ENCODE data around the gene LMNA.

LMNA gene

GRCh38 chr1:156081180-156081916, 33.2 kb upstream of the LMNA start:
- H3K4me2 ChIP-seq (ENCODE audit: low read depth, low read length, poor library complexity, severe bottlenecking) = peak overlapping the region; percentile 99
- no peaks in the 10 kb centered on the region for H3K9me3 ChIP-seq (ENCODE audit: insufficient read depth, low read depth, low read length)
- H3K9ac ChIP-seq (ENCODE audit: low read depth, low read length, poor library complexity, severe bottlenecking) = peak overlapping the region; percentile 88
- peaks cover 13% of the 10 kb centered on the region; the same call in 1 of the 2 replicates for H3K36me3 ChIP-seq (ENCODE audit: insufficient read depth, low read length)
- peaks cover 31% of the 10 kb centered on the region for H4K20me1 ChIP-seq (ENCODE audit: insufficient read depth, low read length, poor library complexity, severe bottlenecking)
- TF ChIP-seq CTCF (conservative IDR thresholded peaks at IDR 0.05; ENCODE audit: low read length) (no peak), EZH2phosphoT487 (IDR thresholded peaks at IDR 0.05; ENCODE audit: borderline replicate concordance) (no peak)
- no peaks in the 10 kb centered on the region for H3K27me3 ChIP-seq (ENCODE audit: insufficient read depth, low read length, poor library complexity, severe bottlenecking)
- no peaks in the 10 kb centered on the region for H3K9me2 ChIP-seq (replicated peaks; ENCODE audit: low read depth, low read length)
- no peaks in the 10 kb centered on the region for H3F3A ChIP-seq (ENCODE audit: low read depth)
- H3K4me3 ChIP-seq (ENCODE audit: low read length, poor library complexity, severe bottlenecking) = peak overlapping the region; percentile 94
- peaks cover 52% of the 10 kb centered on the region for H3K79me2 ChIP-seq (ENCODE audit: insufficient read depth, low read length)
- H3K4me1 ChIP-seq (ENCODE audit: insufficient read depth, low read length, poor library complexity, severe bottlenecking) = peaks cover 35% of the 10 kb centered on the region
- peak overlapping the region; percentile 94; the same call in 1 of the 2 replicates for H2AFZ ChIP-seq (ENCODE audit: low read length)

- H3K9me3 ChIP-seq (ENCODE audit: insufficient read depth, low read depth, low read length) = no peaks in the 10 kb centered on the region
- H4K20me1 ChIP-seq (ENCODE audit: insufficient read depth, low read length, poor library complexity, severe bottlenecking) = peaks cover 30% of the 10 kb centered on the region
- H3K4me1 ChIP-seq (ENCODE audit: insufficient read depth, low read length, poor library complexity, severe bottlenecking) = peaks cover 35% of the 10 kb centered on the region
These were observed 32.6 kb upstream of the LMNA start for GRCh38 chr1:156081917-156082308.

GRCh38 chr1:156082309-156083091, 32.0 kb upstream of the LMNA start, which contains the start of gene MEX3A:
MEX3A (minus strand) TSS chr1:156082465; CDS start chr1:156081998, 467 bp downstream.
- peaks cover 35% of the 10 kb centered on the region for H3K4me1 ChIP-seq (ENCODE audit: insufficient read depth, low read length, poor library complexity, severe bottlenecking)
- peak within 1 kb of the TSS; percentile 94 for H3K4me3 ChIP-seq (ENCODE audit: low read length, poor library complexity, severe bottlenecking)
- H3K9me2 ChIP-seq (replicated peaks; ENCODE audit: low read depth, low read length) = no peaks in the 10 kb centered on the region
- peak within 1 kb of the TSS; percentile 88 for H3K9ac ChIP-seq (ENCODE audit: low read depth, low read length, poor library complexity, severe bottlenecking)
- H4K20me1 ChIP-seq (ENCODE audit: insufficient read depth, low read length, poor library complexity, severe bottlenecking) = peaks cover 28% of the 10 kb centered on the region
- H3K36me3 ChIP-seq (ENCODE audit: insufficient read depth, low read length) = peaks cover 2% of the 10 kb centered on the region; the same call in 1 of the 2 replicates
- no peaks in the 10 kb centered on the region for H3F3A ChIP-seq (ENCODE audit: low read depth)
- H3K4me2 ChIP-seq (ENCODE audit: low read depth, low read length, poor library complexity, severe bottlenecking) = peak within 1 kb of the TSS; percentile 99
- no peaks in the 10 kb centered on the region for H3K27me3 ChIP-seq (ENCODE audit: insufficient read depth, low read length, poor library complexity, severe bottlenecking)
- H3K79me2 ChIP-seq (ENCODE audit: insufficient read depth, low read length) = peaks cover 46% of the 10 kb centered on the region
- peak within 1 kb of the TSS; percentile 94 for H2AFZ ChIP-seq (ENCODE audit: low read length)
- H3K9me3 ChIP-seq (ENCODE audit: insufficient read depth, low read depth, low read length) = no peaks in the 10 kb centered on the region
- TF ChIP-seq CTCF (conservative IDR thresholded peaks at IDR 0.05; ENCODE audit: low read length) = no peak
- no peak for TF ChIP-seq EZH2phosphoT487 (IDR thresholded peaks at IDR 0.05; ENCODE audit: borderline replicate concordance)

More at GRCh38 chr1:156081917-156082308, 32.6 kb upstream of the LMNA start:
- no peaks in the 10 kb centered on the region for H3K27me3 ChIP-seq (ENCODE audit: insufficient read depth, low read length, poor library complexity, severe bottlenecking)
- H3F3A ChIP-seq (ENCODE audit: low read depth) = no peaks in the 10 kb centered on the region
- no peaks in the 10 kb centered on the region for H3K9me2 ChIP-seq (replicated peaks; ENCODE audit: low read depth, low read length)
- peak overlapping the region; percentile 94 for H2AFZ ChIP-seq (ENCODE audit: low read length)
- peak overlapping the region; percentile 94 for H3K4me2 ChIP-seq (ENCODE audit: low read depth, low read length, poor library complexity, severe bottlenecking)
- H3K79me2 ChIP-seq (ENCODE audit: insufficient read depth, low read length) = peaks cover 49% of the 10 kb centered on the region
- TF ChIP-seq EZH2phosphoT487 (IDR thresholded peaks at IDR 0.05; ENCODE audit: borderline replicate concordance) (no peak), CTCF (conservative IDR thresholded peaks at IDR 0.05; ENCODE audit: low read length) (no peak)
- H3K9ac ChIP-seq (ENCODE audit: low read depth, low read length, poor library complexity, severe bottlenecking) = peak overlapping the region; percentile 88
- H3K36me3 ChIP-seq (ENCODE audit: insufficient read depth, low read length) = peaks cover 7% of the 10 kb centered on the region; the same call in 1 of the 2 replicates
- H3K4me3 ChIP-seq (ENCODE audit: low read length, poor library complexity, severe bottlenecking) = peak overlapping the region; percentile 94

Data from Loucy (cell line).